Osteocyte (in vitro differentiated cells): ENCODE measurements around the gene ZNF532. TPM values are rescaled to one million over a fixed set of nuclear protein-coding genes. Genes with fewer than 3 reads are reported as not detected.

Source experiments
- DNase-seq: peaks from one replicate; pipeline ENCODE4 v3.0.0; 2021; ENCODE audit warnings: mixed read lengths; ENCODE audit not compliant: unreplicated experiment; ENCODE audit errors: extremely low spot score
- H3K27ac Mint-ChIP-seq: one replicate; pipeline ENCODE4 v1.8.0; 2021; ENCODE audit warnings: mild to moderate bottlenecking, mixed read lengths; ENCODE audit not compliant: unreplicated experiment
- H3K27me3 Mint-ChIP-seq: one replicate; pipeline ENCODE4 v1.8.0; 2021; ENCODE audit warnings: mixed read lengths; ENCODE audit not compliant: unreplicated experiment
- H3K36me3 Mint-ChIP-seq: one replicate; pipeline ENCODE4 v1.8.0; 2021; ENCODE audit warnings: mixed read lengths; ENCODE audit not compliant: unreplicated experiment
- H3K4me1 Mint-ChIP-seq: one replicate; pipeline ENCODE4 v1.8.0; 2021; ENCODE audit warnings: mixed read lengths; ENCODE audit not compliant: unreplicated experiment
- H3K4me3 Mint-ChIP-seq: one replicate; pipeline ENCODE4 v1.8.0; 2021; ENCODE audit warnings: mild to moderate bottlenecking, moderate library complexity, mixed read lengths; ENCODE audit not compliant: unreplicated experiment
- H3K9me3 Mint-ChIP-seq: one replicate; pipeline ENCODE4 v1.8.0; 2021; ENCODE audit warnings: mixed read lengths; ENCODE audit not compliant: unreplicated experiment
- total RNA-seq: library from RNA; stranded (reverse); gene quantifications from 2 replicates; pipeline ENCODE4 v1.2.1, GENCODE V29; 2021
- TF ChIP-seq, protein P1 (sequence below): fragments of 200-600 bp; sonication (generic); IDR thresholded peaks from 2 replicates; pipeline ENCODE4 v1.5.0; 2021; ENCODE audit warnings: antibody characterized with exemption, mild to moderate bottlenecking, moderate library complexity

ZNF532 gene
- total RNA-seq, 1 donor from 2014 or later, result 92.7 TPM

DNA sequence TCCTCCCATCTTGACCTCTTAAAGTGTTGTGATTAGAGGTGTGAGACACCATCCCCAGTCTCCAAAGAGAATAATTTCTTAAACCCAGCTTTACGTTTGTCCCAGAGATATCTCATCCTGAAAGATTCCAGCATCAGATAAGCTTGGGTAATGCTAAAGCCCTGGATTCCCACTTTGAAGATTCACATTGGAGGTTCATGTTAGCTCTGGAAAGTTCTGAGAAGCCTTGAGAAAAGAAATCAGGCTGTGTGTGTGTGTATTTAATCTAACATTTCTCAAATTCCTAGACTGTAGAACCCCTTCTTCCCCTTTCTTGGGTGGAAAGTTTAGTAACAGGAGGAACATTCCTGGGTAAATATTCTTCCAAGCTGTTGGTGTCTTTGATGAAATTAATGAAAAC, 18.0 kb downstream of the ZNF532 start:
- peaks cover 49% of the 10 kb centered on the region for H3K4me1 Mint-ChIP-seq
- no peak overlapping the region for H3K4me3 Mint-ChIP-seq
- no peaks in the 10 kb centered on the region for H3K9me3 Mint-ChIP-seq
- peaks cover 15% of the 10 kb centered on the region for H3K36me3 Mint-ChIP-seq
- H3K27ac Mint-ChIP-seq, result peak overlapping the region; percentile 64
- H3K27me3 Mint-ChIP-seq, result no peaks in the 10 kb centered on the region
- DNase-seq, result no peak
- TF ChIP-seq, protein P1, sequence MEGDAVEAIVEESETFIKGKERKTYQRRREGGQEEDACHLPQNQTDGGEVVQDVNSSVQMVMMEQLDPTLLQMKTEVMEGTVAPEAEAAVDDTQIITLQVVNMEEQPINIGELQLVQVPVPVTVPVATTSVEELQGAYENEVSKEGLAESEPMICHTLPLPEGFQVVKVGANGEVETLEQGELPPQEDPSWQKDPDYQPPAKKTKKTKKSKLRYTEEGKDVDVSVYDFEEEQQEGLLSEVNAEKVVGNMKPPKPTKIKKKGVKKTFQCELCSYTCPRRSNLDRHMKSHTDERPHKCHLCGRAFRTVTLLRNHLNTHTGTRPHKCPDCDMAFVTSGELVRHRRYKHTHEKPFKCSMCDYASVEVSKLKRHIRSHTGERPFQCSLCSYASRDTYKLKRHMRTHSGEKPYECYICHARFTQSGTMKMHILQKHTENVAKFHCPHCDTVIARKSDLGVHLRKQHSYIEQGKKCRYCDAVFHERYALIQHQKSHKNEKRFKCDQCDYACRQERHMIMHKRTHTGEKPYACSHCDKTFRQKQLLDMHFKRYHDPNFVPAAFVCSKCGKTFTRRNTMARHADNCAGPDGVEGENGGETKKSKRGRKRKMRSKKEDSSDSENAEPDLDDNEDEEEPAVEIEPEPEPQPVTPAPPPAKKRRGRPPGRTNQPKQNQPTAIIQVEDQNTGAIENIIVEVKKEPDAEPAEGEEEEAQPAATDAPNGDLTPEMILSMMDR, result no peak

DNA sequence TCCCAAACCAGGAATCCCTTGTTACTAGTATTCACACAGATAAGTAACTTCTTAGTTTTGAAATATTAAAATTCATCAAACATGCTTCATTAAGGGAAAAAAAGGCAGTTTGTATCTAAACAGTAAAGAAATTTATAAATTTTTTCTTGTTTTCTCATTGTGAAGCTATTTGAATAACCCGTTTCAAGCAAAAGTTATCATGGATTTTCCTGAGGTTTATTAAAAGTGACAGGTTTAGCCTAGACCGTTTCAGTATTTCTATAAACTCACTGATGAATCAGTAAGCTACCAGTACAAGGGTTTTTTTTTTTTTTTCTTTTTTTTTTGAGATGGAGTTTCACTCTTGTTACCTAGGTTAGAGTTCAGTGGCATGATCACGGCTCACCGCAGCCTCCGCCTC, 20.0 kb downstream of the ZNF532 start:
- Mint-ChIP-seq H3K9me3 (no peaks in the 10 kb centered on the region), H3K4me3 (no peak overlapping the region), H3K27ac (peak overlapping the region; percentile 70), H3K36me3 (peaks cover 6% of the 10 kb centered on the region), H3K4me1 (peaks cover 52% of the 10 kb centered on the region), H3K27me3 (no peaks in the 10 kb centered on the region)
- DNase-seq, result no peak
- TF ChIP-seq, protein P1, result no peak

DNA sequence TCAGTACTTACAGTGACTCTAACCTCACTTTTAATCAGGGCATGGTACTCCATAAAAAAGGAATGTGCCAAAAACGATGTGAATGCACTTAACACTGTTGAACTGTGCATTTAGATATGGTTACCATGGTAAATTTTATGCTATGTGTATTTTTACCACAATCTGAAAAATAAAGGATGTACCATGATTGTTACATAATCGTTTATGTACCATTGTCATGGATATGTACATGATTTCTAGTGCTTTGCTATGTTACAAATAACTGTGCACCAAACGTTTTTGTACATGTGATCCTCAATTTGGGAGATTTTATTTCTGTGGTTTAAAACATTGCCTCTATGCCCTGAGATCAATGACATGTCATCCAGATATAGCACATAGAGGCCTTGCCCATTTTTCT, 21.8 kb downstream of the ZNF532 start:
- Mint-ChIP-seq H3K27me3 (no peaks in the 10 kb centered on the region), H3K4me3 (no peak overlapping the region), H3K4me1 (peaks cover 53% of the 10 kb centered on the region)

DNA sequence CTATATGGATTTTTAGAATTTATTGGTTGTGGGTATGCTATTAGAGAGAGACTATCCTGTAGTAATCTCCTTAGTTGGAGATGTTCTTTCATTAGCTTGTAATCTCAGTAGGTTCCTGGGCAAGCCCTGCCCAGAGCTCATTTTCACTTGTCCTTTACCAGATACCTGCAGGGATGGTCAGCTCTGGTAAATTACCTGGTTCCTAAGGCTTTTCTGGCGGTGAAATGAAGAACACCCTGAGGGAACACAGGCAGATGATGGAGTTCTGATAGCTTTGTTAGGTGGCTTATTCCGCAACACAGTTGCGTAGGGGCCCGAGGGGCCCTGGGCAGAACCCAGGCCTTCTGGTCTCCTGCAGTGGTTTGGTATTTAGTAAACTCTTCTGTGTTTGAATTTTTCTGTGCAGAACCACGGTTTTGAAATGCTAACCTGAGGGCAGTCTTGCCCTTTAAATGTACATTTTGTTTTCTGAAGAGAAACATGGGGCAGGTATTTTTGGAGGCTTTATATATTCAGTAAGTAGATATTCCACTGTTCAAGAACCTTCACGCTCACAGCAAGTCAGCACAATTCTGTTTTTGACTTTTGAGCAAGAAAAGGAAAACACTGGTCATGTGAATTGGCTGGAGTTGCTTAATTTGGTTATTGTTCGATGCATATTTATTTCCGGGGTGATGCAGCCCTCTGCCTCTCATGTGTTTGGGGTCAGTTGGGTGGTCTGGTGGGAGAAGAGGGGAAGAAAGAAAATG, 22.4 kb downstream of the ZNF532 start:
- H3K4me1 Mint-ChIP-seq, result peaks cover 53% of the 10 kb centered on the region
- no peak for DNase-seq
- no peaks in the 10 kb centered on the region for H3K9me3 Mint-ChIP-seq
- TF ChIP-seq, protein P1, result no peak
- H3K4me3 Mint-ChIP-seq, result peak overlapping the region; percentile 60
- no peaks in the 10 kb centered on the region for H3K27me3 Mint-ChIP-seq
- peak overlapping the region; percentile 94 for H3K27ac Mint-ChIP-seq
- peaks cover 9% of the 10 kb centered on the region for H3K36me3 Mint-ChIP-seq

More for the DNA sequence above, 21.8 kb downstream of the ZNF532 start:
- TF ChIP-seq, protein P1, result no peak
- H3K36me3 Mint-ChIP-seq, result peaks cover 9% of the 10 kb centered on the region
- peak overlapping the region; percentile 94 for H3K27ac Mint-ChIP-seq
- DNase-seq, result no peak
- H3K9me3 Mint-ChIP-seq, result no peaks in the 10 kb centered on the region

DNA sequence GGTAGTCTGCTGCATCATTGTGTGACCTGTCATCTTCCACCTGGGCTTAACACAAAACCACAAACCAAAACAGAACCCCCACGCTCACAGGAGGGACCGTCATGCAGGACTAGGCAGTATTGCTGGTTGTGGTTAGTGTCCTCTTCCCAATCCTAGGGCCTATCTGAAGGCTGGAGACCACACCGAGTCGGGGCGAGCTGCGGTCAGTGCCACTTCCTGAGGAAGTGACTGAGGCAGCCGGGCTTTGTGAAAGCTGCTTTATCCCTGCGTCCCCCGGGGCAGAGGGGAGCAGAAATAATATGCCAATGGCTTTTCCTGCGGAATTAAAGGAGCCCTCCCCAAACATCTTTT, 22.9 kb downstream of the ZNF532 start:
- TF ChIP-seq, protein P1, result no peak
- peak overlapping the region; percentile 60 for H3K4me3 Mint-ChIP-seq
- H3K36me3 Mint-ChIP-seq, result peaks cover 12% of the 10 kb centered on the region
- H3K9me3 Mint-ChIP-seq, result no peaks in the 10 kb centered on the region
- peak overlapping the region; percentile 94 for H3K27ac Mint-ChIP-seq
- no peaks in the 10 kb centered on the region for H3K27me3 Mint-ChIP-seq
- DNase-seq, result no peak
- peaks cover 53% of the 10 kb centered on the region for H3K4me1 Mint-ChIP-seq
